BLaER1 (cell line): ENCODE data around the gene RFX1.
A peak's percentile ranks its signal among the peaks of the same experiment; 100 is the strongest.
"Not testable (repeated sequence)": the region's sequence is repeated elsewhere in the genome, so short reads cannot be mapped to it uniquely, and the experiment has no call there.

Experiments
- H3K27ac ChIP-seq: shearing (Covaris generic); formaldehyde crosslinking; 2 replicates; pipeline ENCODE4 v1.8.1; 2022
- H3K27me3 ChIP-seq: shearing (Covaris generic); formaldehyde crosslinking; 2 replicates; pipeline ENCODE4 v1.8.1; 2022
- H3K36me3 ChIP-seq: shearing (Covaris generic); formaldehyde crosslinking; 2 replicates; pipeline ENCODE4 v1.8.1; 2022
- H3K4me1 ChIP-seq: shearing (Covaris generic); formaldehyde crosslinking; 2 replicates; pipeline ENCODE4 v1.8.1; 2022
- H3K4me2 ChIP-seq: shearing (Covaris generic); formaldehyde crosslinking; 2 replicates; pipeline ENCODE4 v1.8.1; 2022
- H3K4me3 ChIP-seq: shearing (Covaris generic); formaldehyde crosslinking; 2 replicates; pipeline ENCODE4 v1.8.1; 2022
- H3K9ac ChIP-seq: shearing (Covaris generic); formaldehyde crosslinking; 2 replicates; pipeline ENCODE4 v1.8.1; 2022
- H3K9me3 ChIP-seq: shearing (Covaris generic); formaldehyde crosslinking; 2 replicates; pipeline ENCODE4 v1.8.1; 2022
- H4K20me1 ChIP-seq: shearing (Covaris generic); formaldehyde crosslinking; 2 replicates; pipeline ENCODE4 v1.8.1; 2022
- Cebpa-rat ChIP-seq: shearing (Covaris generic); IDR thresholded peaks from 2 replicates; pipeline ENCODE4 v1.8.1; 2022

RFX1 gene

GRCh38 chr19:14048443-14049153 lies 42.5 kb upstream of the RFX1 start:
- Histone ChIP-seq H4K20me1 (no peaks in the 10 kb centered on the region), H3K4me1 (peaks cover 25% of the 10 kb centered on the region), H3K9me3 (peaks cover 5% of the 10 kb centered on the region), H3K4me3 (no peak overlapping the region), H3K27me3 (no peaks in the 10 kb centered on the region), H3K9ac (no peak overlapping the region), H3K27ac (no peak overlapping the region), H3K4me2 (no peak overlapping the region), H3K36me3 (peaks cover 34% of the 10 kb centered on the region)
- no peak for TF ChIP-seq Cebpa-rat

DNA sequence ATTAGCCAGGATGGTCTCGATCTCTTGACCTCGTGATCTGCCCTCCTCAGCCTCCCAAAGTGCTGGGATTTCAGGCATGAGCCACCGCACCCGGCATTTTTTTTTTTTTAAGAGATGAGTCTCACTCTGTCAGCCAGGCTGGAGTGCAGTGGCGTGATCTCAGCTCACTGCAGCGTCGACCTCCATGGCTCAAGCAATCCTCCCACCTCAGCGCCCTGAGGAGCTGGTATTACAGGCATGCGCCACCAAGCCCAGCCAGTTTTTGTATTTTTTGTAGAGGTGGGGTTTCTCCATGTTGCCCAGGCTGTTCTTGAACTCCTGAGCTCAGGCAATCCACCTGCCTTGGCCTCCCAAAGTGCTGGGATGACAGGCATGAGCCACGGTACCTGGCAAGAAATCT lies 41.7 kb upstream of the RFX1 start:
- H3K27me3 ChIP-seq, H3K4me3 ChIP-seq, H3K27ac ChIP-seq, H3K4me2 ChIP-seq, H4K20me1 ChIP-seq, H3K9me3 ChIP-seq, H3K9ac ChIP-seq: not testable (repeated sequence)
- Histone ChIP-seq H3K36me3 (peaks cover 34% of the 10 kb centered on the region), H3K4me1 (peaks cover 29% of the 10 kb centered on the region)

DNA sequence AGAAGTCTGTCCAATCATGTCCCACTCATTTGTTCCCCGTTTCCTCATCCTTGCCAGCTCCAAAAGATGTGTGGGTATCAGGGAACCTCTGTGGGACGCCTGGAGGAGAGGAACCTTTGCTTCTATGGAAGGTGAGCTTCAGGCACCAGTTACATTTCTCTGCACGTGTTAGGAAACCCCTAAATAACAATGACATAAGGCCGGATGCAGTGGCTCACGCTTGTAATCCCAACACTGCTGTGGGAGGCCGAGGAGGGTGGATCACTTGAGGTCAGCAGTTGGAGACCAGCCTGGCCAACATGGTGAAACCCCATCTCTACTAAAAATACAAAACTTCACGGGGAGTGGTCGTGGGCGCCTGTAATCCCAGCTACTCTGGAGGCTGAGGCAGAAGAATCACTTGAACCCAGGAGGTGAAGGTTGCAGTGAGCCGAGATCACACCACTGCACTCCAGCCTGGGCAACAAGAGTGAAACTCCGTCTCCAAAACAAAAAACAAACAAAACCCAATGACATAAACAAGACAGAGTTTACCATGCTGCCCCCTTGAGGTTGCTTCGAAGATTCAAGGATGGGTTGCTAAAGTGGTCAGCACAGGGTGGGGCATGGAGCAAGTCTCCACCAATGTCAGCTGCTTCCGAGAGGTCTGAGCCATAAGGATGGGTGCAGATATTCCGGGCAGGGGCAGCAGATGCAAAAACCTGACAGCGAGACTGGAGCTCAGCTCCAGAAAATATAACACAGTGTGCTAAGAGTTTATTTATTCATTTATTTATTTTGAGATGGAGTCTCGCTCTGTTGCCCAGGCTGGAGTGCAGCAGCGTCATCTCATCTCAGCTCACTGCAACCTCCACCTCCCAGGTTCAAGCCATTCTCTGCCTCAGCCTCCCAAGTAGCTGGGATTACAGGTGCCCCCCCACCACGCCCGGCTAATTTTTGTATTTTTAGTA lies 36.8 kb upstream of the RFX1 start:
- H3K4me1 ChIP-seq, result peaks cover 31% of the 10 kb centered on the region
- not testable (repeated sequence) for H3K27ac ChIP-seq, H3K36me3 ChIP-seq, H3K27me3 ChIP-seq, H3K4me2 ChIP-seq, H3K4me3 ChIP-seq, H3K9me3 ChIP-seq, H4K20me1 ChIP-seq, H3K9ac ChIP-seq

GRCh38 chr19:14039181-14039580 lies 33.1 kb upstream of the RFX1 start:
- no peak overlapping the region for H3K9ac ChIP-seq
- H3K4me1 ChIP-seq, result 0 out of 2 replicates have a peak, but pooled peaks cover 6% of the 10 kb centered on the region
- no peaks in the 10 kb centered on the region for H3K9me3 ChIP-seq
- no peak overlapping the region for H3K4me2 ChIP-seq
- no peaks in the 10 kb centered on the region for H3K27me3 ChIP-seq
- H4K20me1 ChIP-seq, result no peaks in the 10 kb centered on the region
- no peak overlapping the region for H3K27ac ChIP-seq
- no peak for TF ChIP-seq Cebpa-rat
- no peak overlapping the region for H3K4me3 ChIP-seq
- no peaks in the 10 kb centered on the region for H3K36me3 ChIP-seq

DNA sequence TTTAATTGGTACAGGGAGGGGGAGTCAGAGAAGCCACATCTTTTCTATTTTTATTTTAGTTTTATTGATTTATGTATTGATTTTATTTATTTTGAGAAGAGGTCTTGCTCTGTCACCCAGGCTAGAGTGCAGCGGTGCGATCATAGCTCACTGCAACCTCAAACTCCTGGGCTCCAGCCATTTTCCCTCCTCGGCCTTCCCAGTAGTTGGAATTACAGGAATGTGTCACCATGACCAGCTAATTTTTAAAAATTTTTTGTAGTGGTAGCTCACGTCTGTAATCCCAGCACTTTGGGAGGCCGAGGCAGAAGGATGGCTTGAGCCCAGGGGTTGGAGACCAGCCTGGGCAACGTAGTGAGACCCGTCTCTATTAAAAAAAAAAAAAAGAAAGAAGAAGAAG lies 29.6 kb upstream of the RFX1 start:
- Histone ChIP-seq H3K36me3 (no peaks in the 10 kb centered on the region), H3K4me2 (no peak overlapping the region), H3K9me3 (no peaks in the 10 kb centered on the region), H3K4me3 (no peak overlapping the region), H4K20me1 (no peaks in the 10 kb centered on the region), H3K27ac (no peak overlapping the region), H3K9ac (no peak overlapping the region), H3K27me3 (no peaks in the 10 kb centered on the region), H3K4me1 (peaks cover 15% of the 10 kb centered on the region)
- no peak for TF ChIP-seq Cebpa-rat

GRCh38 chr19:14035159-14035558 lies 29.0 kb upstream of the RFX1 start:
- H3K4me3 ChIP-seq, H3K9ac ChIP-seq, H3K27me3 ChIP-seq, H4K20me1 ChIP-seq, H3K4me2 ChIP-seq, H3K9me3 ChIP-seq, H3K27ac ChIP-seq, H3K36me3 ChIP-seq: not testable (repeated sequence)
- H3K4me1 ChIP-seq, result peaks cover 15% of the 10 kb centered on the region

- Histone ChIP-seq H3K4me1 (peaks cover 19% of the 10 kb centered on the region), H4K20me1 (no peaks in the 10 kb centered on the region), H3K36me3 (no peaks in the 10 kb centered on the region), H3K27me3 (no peaks in the 10 kb centered on the region), H3K9me3 (no peaks in the 10 kb centered on the region), H3K4me3 (no peak overlapping the region), H3K9ac (no peak overlapping the region), H3K27ac (no peak overlapping the region), H3K4me2 (no peak overlapping the region)
- no peak for TF ChIP-seq Cebpa-rat
Measured at GRCh38 chr19:14033946-14034345, 27.8 kb upstream of the RFX1 start.

- peaks cover 31% of the 10 kb centered on the region for H3K4me1 ChIP-seq
- TF ChIP-seq Cebpa-rat, result no peak
- H3K9me3 ChIP-seq, result no peaks in the 10 kb centered on the region
- H3K9ac ChIP-seq, result peak within 1 kb of the TSS; percentile 78
- peak within 1 kb of the TSS; percentile 80 for H3K27ac ChIP-seq
- H3K27me3 ChIP-seq, result no peaks in the 10 kb centered on the region
- H4K20me1 ChIP-seq, result no peaks in the 10 kb centered on the region
- no peaks in the 10 kb centered on the region for H3K36me3 ChIP-seq
- H3K4me3 ChIP-seq, result peak within 1 kb of the TSS; percentile 77
- H3K4me2 ChIP-seq, result peak within 1 kb of the TSS; percentile 96
Measured at GRCh38 chr19:14031719-14032480, 25.8 kb upstream of the RFX1 start, which contains the start of gene IL27RA. Gene IL27RA (plus strand): TSS chr19:14031762. CDS start chr19:14031873, 111 bp downstream.

DNA sequence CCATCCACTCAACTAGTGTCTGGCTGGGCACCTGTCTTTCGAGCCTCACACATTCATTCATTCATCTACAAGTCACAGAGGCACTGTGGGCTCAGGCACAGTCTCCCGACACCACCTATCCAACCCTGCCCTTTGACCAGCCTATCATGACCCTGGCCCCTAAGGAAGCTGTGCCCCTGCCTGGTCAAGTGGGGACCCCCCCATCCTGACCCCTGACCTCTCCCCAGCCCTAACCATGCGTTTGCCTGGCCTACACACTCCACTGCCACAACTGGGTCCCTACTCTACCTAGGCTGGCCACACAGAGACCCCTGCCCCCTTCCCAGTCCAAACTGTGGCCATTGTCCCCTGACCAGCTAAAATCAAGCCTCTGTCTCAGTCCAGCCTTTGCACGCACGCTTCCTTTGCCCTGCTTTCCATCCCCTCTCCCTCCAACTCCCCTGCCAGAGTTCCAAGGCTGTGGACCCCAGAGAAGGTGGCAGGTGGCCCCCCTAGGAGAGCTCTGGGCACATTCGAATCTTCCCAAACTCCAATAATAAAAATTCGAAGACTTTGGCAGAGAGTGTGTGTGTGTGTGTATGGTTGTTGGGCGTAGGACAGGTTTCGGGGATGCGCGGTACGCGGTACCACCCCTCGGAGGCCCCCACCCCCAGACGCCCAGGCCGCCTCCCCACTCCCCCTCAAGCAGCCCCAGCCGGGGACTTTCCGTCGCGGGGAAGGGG lies 25.0 kb upstream of the RFX1 start:
- peak overlapping the region; percentile 80; the same call in 1 of the 2 replicates for H3K27ac ChIP-seq
- TF ChIP-seq Cebpa-rat, result no peak
- H3K9me3 ChIP-seq, result no peaks in the 10 kb centered on the region

More for the DNA sequence above, 25.0 kb upstream of the RFX1 start:
- no peaks in the 10 kb centered on the region for H3K36me3 ChIP-seq
- peak overlapping the region; percentile 96 for H3K4me2 ChIP-seq
- peak overlapping the region; percentile 77 for H3K4me3 ChIP-seq
- H3K4me1 ChIP-seq, result peaks cover 31% of the 10 kb centered on the region
- no peaks in the 10 kb centered on the region for H4K20me1 ChIP-seq
- H3K9ac ChIP-seq, result peak overlapping the region; percentile 78
- no peaks in the 10 kb centered on the region for H3K27me3 ChIP-seq
